ENCODE data around the gene RFTN1. TPM values are rescaled to one million over a fixed set of nuclear protein-coding genes. Genes with fewer than 3 reads are reported as not detected.

The RFTN1 gene
- total RNA-seq, 1 experiment from 2014 or later = 21.3 TPM

GRCh38 chr3:16426029-16426400, 87.5 kb downstream of the RFTN1 start:
- in situ Hi-C loops (cut with HindIII; ENCODE audit: low sequenced_read_pairs) = no loop called here

DNA sequence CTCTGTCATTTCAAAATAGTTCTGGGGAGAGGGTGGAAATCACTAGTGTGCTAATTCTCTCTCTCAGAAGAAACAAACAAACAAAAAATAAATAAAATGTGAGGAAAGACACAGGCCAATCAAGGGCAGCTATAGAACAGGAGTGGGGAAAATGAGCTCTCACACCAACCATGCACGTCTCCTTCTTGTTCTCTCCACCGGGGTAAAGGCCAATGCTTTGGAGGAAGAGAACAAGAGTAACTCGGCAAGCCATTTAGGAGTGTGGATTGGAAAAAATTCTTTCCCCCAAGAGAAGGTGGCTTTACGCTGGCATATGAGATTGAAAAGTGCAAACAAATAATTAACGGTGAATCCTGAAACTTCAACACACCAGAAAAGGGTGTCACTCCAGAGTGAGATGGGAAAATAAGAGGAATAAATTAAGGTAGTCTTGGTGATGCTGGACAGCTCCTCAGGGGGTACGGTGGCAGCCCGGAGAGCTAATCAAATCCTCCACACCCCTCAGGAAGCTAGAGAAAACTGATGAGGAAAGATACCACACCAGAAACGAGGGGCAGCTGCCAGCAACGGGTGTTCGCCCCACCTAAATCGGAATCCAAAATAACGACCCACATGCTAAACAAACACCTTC, 88.0 kb downstream of the RFTN1 start:
- DNase-seq (ENCODE audit: low spot score) = no peak
- in situ Hi-C loops (cut with HindIII; ENCODE audit: low sequenced_read_pairs) = no loop called here

More at GRCh38 chr3:16426029-16426400, 87.5 kb downstream of the RFTN1 start:
- no peak for DNase-seq (ENCODE audit: low spot score)

GRCh38 chr3:16423947-16424673, 89.4 kb downstream of the RFTN1 start:
- in situ Hi-C loops (cut with HindIII; ENCODE audit: low sequenced_read_pairs) = no loop called here
- DNase-seq (ENCODE audit: low spot score) = no peak

- in situ Hi-C loops (cut with HindIII; ENCODE audit: low sequenced_read_pairs) = no loop called here
- DNase-seq (ENCODE audit: low spot score) = no peak
Measured at GRCh38 chr3:16423298-16423697, 90.2 kb downstream of the RFTN1 start.

GRCh38 chr3:16419640-16420241, 93.8 kb downstream of the RFTN1 start:
- no peak for DNase-seq (ENCODE audit: low spot score)
- in situ Hi-C loops (cut with HindIII; ENCODE audit: low sequenced_read_pairs) = no loop called here

DNA sequence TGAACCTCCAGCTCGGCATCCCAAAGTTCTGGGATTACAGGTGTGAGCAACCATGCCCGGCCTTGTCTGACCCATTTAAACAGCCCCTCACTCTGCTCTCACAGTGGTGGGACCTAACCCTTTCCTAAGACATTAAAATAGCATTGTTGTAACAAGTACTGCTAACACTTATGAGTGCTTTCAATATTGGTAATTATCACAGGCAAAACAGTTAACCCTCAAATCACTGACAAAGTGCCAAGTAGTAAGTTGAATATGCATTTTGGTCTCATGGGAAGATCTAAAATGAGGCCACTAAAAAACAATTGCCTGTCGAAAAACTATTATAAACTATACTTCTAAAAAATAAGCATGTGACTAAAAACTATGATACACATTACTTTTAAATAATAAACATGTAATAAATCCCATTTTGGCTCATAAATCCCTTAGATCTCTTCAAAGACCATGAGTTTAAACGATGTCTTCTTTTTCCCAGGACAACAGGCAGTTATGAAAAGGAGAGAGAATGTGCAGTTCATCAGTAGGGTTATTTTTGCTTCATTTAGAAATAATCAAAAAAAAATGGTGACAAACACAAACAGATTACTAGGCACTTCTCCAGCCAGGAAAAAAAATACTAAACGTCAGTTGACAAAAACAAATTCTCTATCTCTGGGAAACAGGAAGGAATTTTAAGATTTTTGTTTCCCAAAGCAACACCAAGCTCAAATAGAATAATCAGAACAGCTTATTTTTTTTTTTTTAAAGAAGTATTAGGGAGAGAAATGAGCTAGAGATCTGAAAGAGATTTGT, 95.4 kb downstream of the RFTN1 start:
- in situ Hi-C loops (cut with HindIII; ENCODE audit: low sequenced_read_pairs) = no loop called here
- no peak for DNase-seq (ENCODE audit: low spot score)

GRCh38 chr3:16415911-16416476, 97.5 kb downstream of the RFTN1 start:
- no peak for DNase-seq (ENCODE audit: low spot score)
- in situ Hi-C loops (cut with HindIII; ENCODE audit: low sequenced_read_pairs) = no loop called here

DNA sequence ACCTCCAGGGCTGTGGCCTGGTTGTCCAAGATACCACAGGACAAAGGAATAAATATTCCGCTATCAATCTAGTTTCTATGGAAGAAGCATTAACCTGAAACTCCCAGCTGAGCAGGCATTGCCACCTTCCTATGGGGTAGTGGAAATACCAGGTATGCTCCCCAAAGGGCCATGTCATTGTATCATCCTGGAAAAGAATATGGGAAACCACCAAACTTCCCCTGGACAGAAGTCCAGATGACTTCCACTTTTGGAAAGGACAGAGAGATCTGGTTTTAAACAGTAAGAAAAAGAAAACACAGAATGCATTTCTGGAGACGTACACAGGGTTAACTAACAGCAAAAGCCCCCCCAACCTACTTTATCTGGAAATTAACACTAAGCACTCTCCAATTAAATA, 100.2 kb downstream of the RFTN1 start:
- no peak for DNase-seq (ENCODE audit: low spot score)
- in situ Hi-C loops (cut with HindIII; ENCODE audit: low sequenced_read_pairs) = no loop called here

DNA sequence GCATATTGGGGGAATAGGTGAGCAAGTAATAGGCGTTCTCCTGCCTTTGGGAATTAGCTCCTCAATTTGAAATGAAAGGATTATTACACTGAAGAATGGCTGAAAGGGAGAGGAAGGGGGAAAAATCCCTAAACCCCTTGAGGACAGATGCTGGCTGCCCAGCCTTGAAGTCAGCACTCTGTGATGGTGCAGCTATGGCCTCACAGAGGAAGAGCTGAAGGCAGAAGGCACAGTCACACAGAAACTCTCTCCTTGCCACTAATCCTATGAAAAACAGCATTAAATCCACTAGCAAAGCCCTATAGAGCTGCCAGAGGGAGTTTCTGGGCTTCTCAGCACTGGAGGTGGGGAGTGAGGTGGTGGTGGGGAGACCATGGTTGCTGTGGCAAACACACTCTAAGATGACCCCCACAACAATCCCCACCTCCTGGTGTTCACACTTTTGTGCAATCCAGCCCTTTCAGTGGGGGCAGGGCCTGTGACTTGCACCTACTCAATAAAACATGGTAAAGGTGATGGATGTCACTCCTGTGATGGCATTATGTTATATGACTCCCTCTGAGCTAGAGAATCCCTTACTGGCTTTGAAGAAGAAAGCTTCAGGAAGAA, 101.2 kb downstream of the RFTN1 start:
- in situ Hi-C loops (cut with HindIII; ENCODE audit: low sequenced_read_pairs) = no loop called here

GRCh38 chr3:16411441-16411840, 102.1 kb downstream of the RFTN1 start:
- in situ Hi-C loops (cut with HindIII; ENCODE audit: low sequenced_read_pairs) = no loop called here
- DNase-seq (ENCODE audit: low spot score) = no peak

More for the DNA sequence above, 101.2 kb downstream of the RFTN1 start:
- DNase-seq (ENCODE audit: low spot score) = no peak

GRCh38 chr3:16410659-16411058, 102.8 kb downstream of the RFTN1 start:
- no peak for DNase-seq (ENCODE audit: low spot score)
- in situ Hi-C loops (cut with HindIII; ENCODE audit: low sequenced_read_pairs) = no loop called here

GRCh38 chr3:16409032-16409431, 104.5 kb downstream of the RFTN1 start:
- in situ Hi-C loops (cut with HindIII; ENCODE audit: low sequenced_read_pairs) = no loop called here
- DNase-seq (ENCODE audit: low spot score) = no peak

- no peak for DNase-seq (ENCODE audit: low spot score)
- in situ Hi-C loops (cut with HindIII; ENCODE audit: low sequenced_read_pairs) = no loop called here
Measured at GRCh38 chr3:16407366-16407765, 106.1 kb downstream of the RFTN1 start.

DNA sequence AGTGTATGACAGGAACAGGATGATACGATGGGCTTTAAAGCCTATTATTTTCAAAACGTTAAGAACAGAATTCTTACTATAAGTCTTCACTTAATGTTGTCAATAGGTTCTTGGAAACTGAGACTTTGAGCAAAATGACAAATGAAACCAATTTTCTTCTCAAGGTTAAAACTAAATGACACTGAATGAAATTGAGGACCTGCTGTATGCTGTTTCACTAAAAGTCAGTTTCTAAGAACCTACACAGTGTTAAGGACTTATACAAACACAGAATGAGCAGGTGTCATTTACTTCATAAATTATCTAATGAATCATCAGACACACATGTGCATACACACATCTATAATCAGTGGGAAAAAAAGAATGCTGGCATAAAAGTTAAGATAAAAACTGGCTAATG, 106.9 kb downstream of the RFTN1 start:
- DNase-seq (ENCODE audit: low spot score) = no peak
- in situ Hi-C loops (cut with HindIII; ENCODE audit: low sequenced_read_pairs) = no loop called here

DNA sequence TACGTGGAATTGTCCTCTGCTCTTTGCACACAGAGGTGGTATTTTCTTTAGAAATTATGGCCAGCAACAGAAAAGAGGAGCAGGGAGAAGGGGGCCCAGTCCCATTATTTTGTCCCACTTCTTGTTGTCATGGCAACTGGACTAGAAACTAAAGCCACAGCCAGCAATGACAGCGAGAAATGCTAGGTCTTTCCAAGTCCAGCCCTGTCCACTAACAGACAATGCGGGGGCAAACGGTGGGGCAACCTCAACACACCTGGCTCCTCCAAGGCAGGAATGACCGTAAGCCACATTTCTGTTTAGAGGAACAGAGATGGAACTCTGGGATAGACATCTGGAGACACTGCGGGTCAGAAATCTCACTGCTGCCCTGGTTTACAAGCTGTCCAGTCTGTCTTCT, 107.3 kb downstream of the RFTN1 start:
- in situ Hi-C loops (cut with HindIII; ENCODE audit: low sequenced_read_pairs) = no loop called here
- DNase-seq (ENCODE audit: low spot score) = peak; percentile 12

- in situ Hi-C loops (cut with HindIII; ENCODE audit: low sequenced_read_pairs) = no loop called here
- no peak for DNase-seq (ENCODE audit: low spot score)
Measured at GRCh38 chr3:16404349-16404895, 109.1 kb downstream of the RFTN1 start.

GRCh38 chr3:16402451-16402850, 111.0 kb downstream of the RFTN1 start:
- in situ Hi-C loops (cut with HindIII; ENCODE audit: low sequenced_read_pairs) = no loop called here

DNA sequence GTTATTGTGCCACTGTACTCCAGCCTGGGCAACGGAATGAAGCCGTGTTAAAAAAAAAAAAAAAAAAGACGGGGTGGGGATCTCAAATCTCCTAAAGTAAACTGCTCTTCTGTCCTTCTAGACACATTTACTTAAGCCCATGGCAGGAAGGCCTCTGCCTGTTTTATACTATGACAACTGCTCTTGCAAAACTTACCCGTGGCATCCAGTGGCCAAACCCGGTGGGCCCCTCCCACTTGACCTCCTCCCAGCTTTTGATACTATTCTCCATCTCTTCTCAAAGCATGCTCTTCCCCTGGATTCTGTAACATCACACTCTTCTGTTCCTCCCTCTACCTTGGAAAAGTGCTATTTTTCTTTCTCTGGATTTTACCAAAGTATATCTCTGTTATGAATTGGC, 112.2 kb downstream of the RFTN1 start:
- no peak for DNase-seq (ENCODE audit: low spot score)
- in situ Hi-C loops (cut with HindIII; ENCODE audit: low sequenced_read_pairs) = no loop called here

More at GRCh38 chr3:16402451-16402850, 111.0 kb downstream of the RFTN1 start:
- DNase-seq (ENCODE audit: low spot score) = no peak
